K562 (cell line): ENCODE data around the gene CAPZB. TPM values are rescaled to one million over a fixed set of nuclear protein-coding genes. Genes with fewer than 3 reads are reported as not detected.

Experiments used
- ARID2 ChIP-seq: fragments of 450-650 bp; IDR thresholded peaks from 2 replicates; pipeline ENCODE4 v1.6.1; 2017; ENCODE audit warnings: antibody characterized with exemption, mild to moderate bottlenecking
- CSDE1 ChIP-seq, 2 experiments: fragments of 450-650 bp; IDR thresholded peaks; 2 replicates each; pipeline ENCODE4 v1.6.1; 2016; ENCODE audit warnings: mild to moderate bottlenecking in 1 of 2
- FOSL1 ChIP-seq: fragments of 200-800 bp; sonication (Bioruptor generic); conservative IDR thresholded peaks from 2 replicates; pipeline ENCODE4 v1.6.1; 2016; ENCODE audit warnings: missing genetic modification characterization, missing compliant biosample characterization
- MGA ChIP-seq: fragments of 450-650 bp; IDR thresholded peaks from 2 replicates; pipeline ENCODE4 v1.6.1; 2016; ENCODE audit warnings: mild to moderate bottlenecking, moderate library complexity
- ZBTB40 ChIP-seq, 2 experiments: fragments of 450-650 bp in 1 of 2; sonication (generic) in 1 of 2; formaldehyde crosslinking in 1 of 2; IDR thresholded peaks; 2 replicates each; pipeline versions ENCODE4 v1.7.1 to v1.9.0; 2016 to 2022; ENCODE audit warnings: inconsistent platforms in 1 of 2, mild to moderate bottlenecking in 1 of 2, missing genetic modification reagents in 1 of 2
- polyA plus RNA-seq, 8 experiments: library from polyadenylated mRNA; depleted of rRNA in 4 of 8; stranded (reverse) in 5 of 8; unstranded in 3 of 8; fragments of >200 nt; fragmentation: Nextera tagmentation in 2 of 8; fragmentation: Illumina TruSeq in 1 of 8; extraction: Ambion mirVana in 2 of 8; extraction: Trizol in 1 of 8; gene quantifications; 2 replicates each; pipeline versions ENCODE4 v1.2.1 to v1.2.3, GENCODE V29; 2011 to 2014; ENCODE audit warnings: inconsistent platforms in 1 of 8, missing spikeins in 1 of 8
- total RNA-seq, 7 experiments: library from RNA; depleted of rRNA in 6 of 7; stranded (reverse); fragments of >200 nt in 6 of 7; fragmentation: Illumina TruSeq in 2 of 7; extraction: Trizol in 2 of 7; gene quantifications; 2 replicates each; pipeline versions ENCODE4 v1.2.1 to v1.2.3, GENCODE V29; 2011 to 2021; ENCODE audit warnings: low replicate concordance in 1 of 7

The CAPZB gene
- total and polyA plus RNA-seq, 9 of the 15 experiments (the other 6 are each of a cell fraction or from before 2014, with no cell fraction given), result 57.6 to 297 (median 125) TPM

GRCh38 chr1:19312782-19313635, 172.3 kb downstream of the CAPZB start (continued):
- TF ChIP-seq ZBTB40 (IDR thresholded peaks at IDR 0.05) (peak; percentile 52), ZBTB40 (CRISPR knock-in tag; IDR thresholded peaks at IDR 0.05) (no peak), ARID2 (no peak), MGA (no peak), FOSL1 (tag) (peak; percentile 59; the same call in 1 of the 2 replicates), CSDE1 (IDR thresholded peaks at IDR 0.05) (peak; percentile 37; a peak in 1 of 4 replicates)
